OCI-LY1 (cell line): ENCODE measurements around the gene NUDC.

Experiments used
- H2AFZ ChIP-seq: fragments of 200-600 bp; sonication (generic), shearing (Covaris generic); 2 replicates; pipeline ENCODE4 v1.6.0; 2014; ENCODE audit warnings: antibody characterized with exemption, mild to moderate bottlenecking, low read length
- H3F3A ChIP-seq: fragments of 200-600 bp; sonication (generic), shearing (Covaris generic); 2 replicates; pipeline ENCODE4 v1.6.0; 2014; ENCODE audit warnings: mild to moderate bottlenecking, antibody characterized with exemption, low read length, moderate library complexity; ENCODE audit not compliant: insufficient read depth
- H3K27ac ChIP-seq: fragments of 200-600 bp; sonication (generic); 2 replicates; pipeline ENCODE4 v1.5.1; 2014; ENCODE audit warnings: low read length, mixed run types, mild to moderate bottlenecking, low read depth; ENCODE audit not compliant: poor library complexity, severe bottlenecking
- H3K27me3 ChIP-seq: fragments of 200-600 bp; sonication (generic); 2 replicates; pipeline ENCODE4 v1.6.0; 2014; ENCODE audit warnings: antibody characterized with exemption, mild to moderate bottlenecking, low read length, moderate library complexity; ENCODE audit not compliant: insufficient read depth
- H3K36me3 ChIP-seq: fragments of 200-600 bp; sonication (generic); 2 replicates; pipeline ENCODE4 v1.6.1; 2014; ENCODE audit warnings: mild to moderate bottlenecking, antibody characterized with exemption, low read length, moderate library complexity, mixed read lengths; ENCODE audit not compliant: insufficient read depth
- H3K4me1 ChIP-seq: fragments of 200-600 bp; sonication (generic); 2 replicates; pipeline ENCODE4 v1.5.1; 2014; ENCODE audit warnings: mild to moderate bottlenecking, low read length, moderate library complexity; ENCODE audit not compliant: insufficient read depth, severe bottlenecking
- H3K4me2 ChIP-seq: fragments of 200-600 bp; sonication (generic), shearing (Covaris generic); 2 replicates; pipeline ENCODE4 v1.6.1; 2014; ENCODE audit warnings: low read length
- H3K4me3 ChIP-seq: fragments of 200-600 bp; sonication (generic); 2 replicates; pipeline ENCODE4 v1.5.1; 2014; ENCODE audit warnings: low read length, low read depth, mild to moderate bottlenecking, mixed read lengths; ENCODE audit not compliant: poor library complexity, severe bottlenecking
- H3K79me2 ChIP-seq: fragments of 200-600 bp; shearing (Covaris generic); 2 replicates; pipeline ENCODE4 v1.6.1; 2016; ENCODE audit warnings: mixed run types, low read length, mixed read lengths; ENCODE audit not compliant: insufficient read depth
- H3K9ac ChIP-seq: fragments of 200-600 bp; sonication (generic), shearing (Covaris generic); 2 replicates; pipeline ENCODE4 v1.6.1; 2014; ENCODE audit warnings: mild to moderate bottlenecking, low read length, mixed read lengths
- H3K9me2 ChIP-seq: fragments of 200-600 bp; sonication (generic), shearing (Covaris generic); 2 replicates; pipeline ENCODE4 v1.6.1; 2014; ENCODE audit warnings: low read depth, mild to moderate bottlenecking, low read length, mixed read lengths
- H3K9me3 ChIP-seq: fragments of 200-600 bp; shearing (Covaris generic); 2 replicates; pipeline ENCODE4 v1.6.1; 2014; ENCODE audit warnings: low read length, mixed read lengths
- H4K20me1 ChIP-seq: fragments of 200-600 bp; sonication (generic), shearing (Covaris generic); 2 replicates; pipeline ENCODE4 v1.6.0; 2016; ENCODE audit warnings: mild to moderate bottlenecking, low read length; ENCODE audit not compliant: insufficient read depth
- CTCF ChIP-seq: fragments of 200-600 bp; sonication (generic), shearing (Covaris generic); IDR thresholded peaks from 2 replicates; pipeline ENCODE4 v1.5.1; 2017; ENCODE audit warnings: mild to moderate bottlenecking, antibody characterized with exemption, low read length, moderate library complexity, mixed read lengths
- EZH2 ChIP-seq: fragments of 200-600 bp; sonication (generic), shearing (Covaris generic); IDR thresholded peaks from 2 replicates; pipeline ENCODE4 v1.8.0; 2017; ENCODE audit warnings: borderline replicate concordance, mixed run types, mild to moderate bottlenecking, antibody characterized with exemption, low read length, moderate library complexity, mixed read lengths

The NUDC gene

GRCh38 chr1:26912147-26912490 is 9.4 kb upstream of the NUDC start:
- Histone ChIP-seq H3K9me2 (no peaks in the 10 kb centered on the region), H3K27ac (no peak overlapping the region), H3K36me3 (no peaks in the 10 kb centered on the region), H3K9ac (no peak overlapping the region), H3K79me2 (no peaks in the 10 kb centered on the region), H3K4me1 (no peaks in the 10 kb centered on the region), H3F3A (no peaks in the 10 kb centered on the region), H3K27me3 (no peaks in the 10 kb centered on the region), H2AFZ (no peak overlapping the region), H3K4me3 (no peak overlapping the region), H3K4me2 (no peak overlapping the region), H3K9me3 (no peaks in the 10 kb centered on the region), H4K20me1 (no peaks in the 10 kb centered on the region)
- TF ChIP-seq EZH2 (no peak), CTCF (no peak)

- Histone ChIP-seq H3K4me3 (no peak overlapping the region), H3K27me3 (no peaks in the 10 kb centered on the region), H3K27ac (no peak overlapping the region), H3K9ac (no peak overlapping the region), H2AFZ (no peak overlapping the region), H3K36me3 (no peaks in the 10 kb centered on the region), H3K4me1 (no peaks in the 10 kb centered on the region), H3K4me2 (no peak overlapping the region), H4K20me1 (no peaks in the 10 kb centered on the region), H3K79me2 (no peaks in the 10 kb centered on the region), H3K9me2 (no peaks in the 10 kb centered on the region), H3F3A (no peaks in the 10 kb centered on the region), H3K9me3 (no peaks in the 10 kb centered on the region)
- TF ChIP-seq EZH2: no peak
- TF ChIP-seq CTCF: no peak
Observed at GRCh38 chr1:26913389-26913753, 8.2 kb upstream of the NUDC start.

GRCh38 chr1:26913754-26914619 is 7.6 kb upstream of the NUDC start, which contains the start of gene NR0B2:
Gene NR0B2 (minus strand): TSS chr1:26913975. CDS start chr1:26913940, 35 bp downstream.
- Histone ChIP-seq H3K9me3 (no peaks in the 10 kb centered on the region), H3K27ac (no peak within 1 kb of the TSS), H3K27me3 (no peaks in the 10 kb centered on the region), H3K4me1 (no peaks in the 10 kb centered on the region), H3K4me3 (no peak within 1 kb of the TSS), H4K20me1 (no peaks in the 10 kb centered on the region), H3K4me2 (no peak within 1 kb of the TSS), H3K79me2 (no peaks in the 10 kb centered on the region), H3F3A (no peaks in the 10 kb centered on the region), H2AFZ (no peak within 1 kb of the TSS), H3K36me3 (no peaks in the 10 kb centered on the region), H3K9me2 (no peaks in the 10 kb centered on the region), H3K9ac (no peak within 1 kb of the TSS)
- TF ChIP-seq EZH2 (no peak), CTCF (no peak)
